ENCODE data around the gene NAA38.

Gene NAA38

DNA sequence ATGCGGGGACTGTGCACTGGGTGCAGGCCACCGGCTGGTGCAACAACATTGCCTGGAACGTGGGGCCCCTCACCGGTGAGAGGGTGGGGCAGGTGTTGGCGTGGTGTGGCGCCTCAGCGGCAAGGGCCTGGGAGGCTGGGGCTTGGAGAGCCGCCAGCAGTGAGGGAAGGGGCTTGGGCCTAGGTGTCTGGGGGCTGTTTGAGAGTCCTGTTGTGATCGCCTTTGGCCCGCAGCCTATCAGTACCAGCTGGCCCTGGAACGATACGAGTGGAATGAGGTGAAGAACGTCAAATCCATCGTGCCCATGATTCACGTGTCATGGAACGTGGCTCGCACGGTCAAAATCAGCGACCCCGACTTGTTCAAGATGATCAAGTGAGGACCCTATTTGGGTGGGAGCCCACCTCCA, 5.1 kb downstream of the NAA38 start:
- no peak for DNase-seq

DNA sequence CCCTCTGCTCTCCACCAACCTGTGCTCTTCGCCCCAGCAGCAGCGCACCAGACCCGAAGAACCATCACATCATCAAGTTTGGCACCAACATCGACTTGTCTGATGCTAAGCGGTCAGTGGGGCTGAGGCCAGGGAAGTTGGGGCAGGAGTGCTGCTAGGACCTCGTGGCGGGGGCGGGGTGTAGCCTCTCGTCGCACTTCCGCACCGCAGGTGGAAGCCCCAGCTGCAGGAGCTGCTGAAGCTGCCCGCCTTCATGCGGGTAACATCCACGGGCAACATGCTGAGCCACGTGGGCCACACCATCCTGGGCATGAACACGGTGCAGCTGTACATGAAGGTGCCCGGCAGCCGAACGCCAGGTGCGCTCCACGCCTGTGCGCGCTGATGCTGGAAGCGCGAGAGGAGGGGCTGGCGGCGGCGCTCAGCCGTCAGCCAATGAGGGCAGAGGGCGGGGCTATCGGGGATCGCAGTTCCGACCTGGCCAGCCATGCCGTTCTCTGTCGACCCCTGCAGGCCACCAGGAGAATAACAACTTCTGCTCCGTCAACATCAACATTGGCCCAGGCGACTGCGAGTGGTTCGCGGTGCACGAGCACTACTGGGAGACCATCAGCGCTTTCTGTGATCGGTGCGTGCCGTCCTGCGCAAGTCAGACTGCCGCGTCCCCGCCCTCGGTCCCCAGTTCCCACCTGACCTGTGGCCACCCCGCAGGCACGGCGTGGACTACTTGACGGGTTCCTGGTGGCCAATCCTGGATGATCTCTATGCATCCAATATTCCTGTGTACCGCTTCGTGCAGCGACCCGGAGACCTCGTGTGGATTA, 5.7 kb downstream of the NAA38 start:
- peak; percentile 88 to 94 (median 93) for DNase-seq

DNA sequence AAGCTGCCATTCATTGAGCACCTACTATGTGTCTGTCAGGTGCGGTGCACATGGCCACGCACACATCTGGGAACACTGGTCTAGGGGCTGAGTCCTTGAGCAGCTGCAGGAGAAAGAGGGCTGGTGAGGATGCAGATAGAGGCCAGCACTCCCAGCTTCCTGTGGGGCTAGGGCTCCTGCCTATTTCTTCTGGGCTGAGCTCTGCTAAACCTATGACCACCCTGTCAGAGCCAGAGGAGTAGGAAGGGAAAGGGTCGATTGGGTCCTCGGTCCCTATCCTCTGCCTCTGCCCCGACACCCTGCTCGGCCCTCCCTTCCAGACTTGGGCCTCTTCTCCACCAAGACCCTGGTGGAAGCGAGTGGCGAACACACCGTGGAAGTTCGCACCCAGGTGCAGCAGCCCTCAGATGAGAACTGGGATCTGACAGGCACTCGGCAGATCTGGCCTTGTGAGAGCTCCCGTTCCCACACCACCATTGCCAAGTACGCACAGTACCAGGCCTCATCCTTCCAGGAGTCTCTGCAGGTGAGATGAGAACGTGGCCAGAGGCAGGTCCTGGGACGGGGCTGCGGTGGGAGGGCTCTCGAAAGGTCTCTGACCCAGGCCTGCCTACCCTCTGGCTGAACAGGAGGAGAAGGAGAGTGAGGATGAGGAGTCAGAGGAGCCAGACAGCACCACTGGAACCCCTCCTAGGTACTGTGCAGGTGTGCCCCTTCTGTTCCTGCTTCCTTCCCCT, 6.5 kb downstream of the NAA38 start:
- peak in 1 of 6 experiments; percentile 52 for DNase-seq

DNA sequence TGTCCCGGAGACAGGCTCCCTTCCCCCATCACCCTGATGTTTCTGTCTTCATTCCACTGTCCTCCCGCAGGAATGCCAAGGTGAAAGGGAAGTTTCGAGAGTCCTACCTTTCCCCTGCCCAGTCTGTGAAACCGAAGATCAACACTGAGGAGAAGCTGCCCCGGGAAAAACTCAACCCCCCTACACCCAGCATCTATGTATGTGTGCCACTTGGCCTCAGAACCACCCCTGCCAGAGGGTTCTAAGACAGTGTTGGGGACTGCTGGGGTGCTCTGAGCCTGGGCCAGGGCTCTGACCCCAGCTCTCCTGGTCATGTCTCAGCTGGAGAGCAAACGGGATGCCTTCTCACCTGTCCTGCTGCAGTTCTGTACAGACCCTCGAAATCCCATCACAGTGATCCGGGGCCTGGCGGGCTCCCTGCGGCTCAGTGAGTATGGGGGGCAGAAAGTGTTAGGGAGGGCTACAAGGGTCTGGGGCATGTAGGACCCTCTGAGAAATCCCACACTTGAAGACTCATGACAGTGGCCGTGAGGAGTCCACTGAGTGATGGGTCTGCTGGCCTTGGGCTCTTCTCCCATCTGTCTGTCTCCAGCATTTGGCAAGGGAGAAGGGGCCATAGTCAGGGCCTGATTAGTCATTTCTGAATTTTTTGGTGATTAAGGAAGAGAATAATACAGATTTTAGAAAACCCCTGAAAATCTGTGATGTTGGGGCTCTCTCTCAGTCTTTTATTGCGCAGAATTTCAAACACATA, 7.4 kb downstream of the NAA38 start:
- no peak for DNase-seq

DNA sequence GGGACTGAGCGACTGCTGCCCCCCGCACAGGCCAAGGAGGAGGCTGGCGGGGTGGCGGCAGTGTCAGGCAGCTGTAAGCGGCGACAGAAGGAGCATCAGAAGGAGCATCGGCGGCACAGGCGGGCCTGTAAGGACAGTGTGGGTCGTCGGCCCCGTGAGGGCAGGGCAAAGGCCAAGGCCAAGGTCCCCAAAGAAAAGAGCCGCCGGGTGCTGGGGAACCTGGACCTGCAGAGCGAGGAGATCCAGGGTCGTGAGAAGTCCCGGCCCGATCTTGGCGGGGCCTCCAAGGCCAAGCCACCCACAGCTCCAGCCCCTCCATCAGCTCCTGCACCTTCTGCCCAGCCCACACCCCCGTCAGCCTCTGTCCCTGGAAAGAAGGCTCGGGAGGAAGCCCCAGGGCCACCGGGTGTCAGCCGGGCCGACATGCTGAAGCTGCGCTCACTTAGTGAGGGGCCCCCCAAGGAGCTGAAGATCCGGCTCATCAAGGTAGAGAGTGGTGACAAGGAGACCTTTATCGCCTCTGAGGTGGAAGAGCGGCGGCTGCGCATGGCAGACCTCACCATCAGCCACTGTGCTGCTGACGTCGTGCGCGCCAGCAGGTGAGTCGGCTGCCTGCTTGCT, 8.1 kb downstream of the NAA38 start:
- DNase-seq, result no peak

DNA sequence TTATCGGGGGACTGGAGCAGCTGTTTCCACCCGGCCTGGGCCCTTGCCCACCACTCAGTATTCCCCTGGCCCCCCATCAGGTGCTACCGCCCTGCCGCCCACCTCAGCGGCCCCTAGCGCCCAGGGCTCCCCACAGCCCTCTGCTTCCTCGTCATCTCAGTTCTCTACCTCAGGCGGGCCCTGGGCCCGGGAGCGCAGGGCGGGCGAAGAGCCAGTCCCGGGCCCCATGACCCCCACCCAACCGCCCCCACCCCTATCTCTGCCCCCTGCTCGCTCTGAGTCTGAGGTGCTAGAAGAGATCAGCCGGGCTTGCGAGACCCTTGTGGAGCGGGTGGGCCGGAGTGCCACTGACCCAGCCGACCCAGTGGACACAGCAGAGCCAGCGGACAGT, 8.6 kb downstream of the NAA38 start:
- no peak for DNase-seq

DNA sequence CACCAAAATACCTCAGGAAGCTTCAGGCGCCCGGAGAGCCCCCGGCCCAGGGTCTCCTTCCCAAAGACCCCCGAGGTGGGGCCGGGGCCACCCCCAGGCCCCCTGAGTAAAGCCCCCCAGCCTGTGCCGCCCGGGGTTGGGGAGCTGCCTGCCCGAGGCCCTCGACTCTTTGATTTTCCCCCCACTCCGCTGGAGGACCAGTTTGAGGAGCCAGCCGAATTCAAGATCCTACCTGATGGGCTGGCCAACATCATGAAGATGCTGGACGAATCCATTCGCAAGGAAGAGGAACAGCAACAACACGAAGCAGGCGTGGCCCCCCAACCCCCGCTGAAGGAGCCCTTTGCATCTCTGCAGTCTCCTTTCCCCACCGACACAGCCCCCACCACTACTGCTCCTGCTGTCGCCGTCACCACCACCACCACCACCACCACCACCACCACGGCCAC, 9.2 kb downstream of the NAA38 start:
- no peak for DNase-seq

DNA sequence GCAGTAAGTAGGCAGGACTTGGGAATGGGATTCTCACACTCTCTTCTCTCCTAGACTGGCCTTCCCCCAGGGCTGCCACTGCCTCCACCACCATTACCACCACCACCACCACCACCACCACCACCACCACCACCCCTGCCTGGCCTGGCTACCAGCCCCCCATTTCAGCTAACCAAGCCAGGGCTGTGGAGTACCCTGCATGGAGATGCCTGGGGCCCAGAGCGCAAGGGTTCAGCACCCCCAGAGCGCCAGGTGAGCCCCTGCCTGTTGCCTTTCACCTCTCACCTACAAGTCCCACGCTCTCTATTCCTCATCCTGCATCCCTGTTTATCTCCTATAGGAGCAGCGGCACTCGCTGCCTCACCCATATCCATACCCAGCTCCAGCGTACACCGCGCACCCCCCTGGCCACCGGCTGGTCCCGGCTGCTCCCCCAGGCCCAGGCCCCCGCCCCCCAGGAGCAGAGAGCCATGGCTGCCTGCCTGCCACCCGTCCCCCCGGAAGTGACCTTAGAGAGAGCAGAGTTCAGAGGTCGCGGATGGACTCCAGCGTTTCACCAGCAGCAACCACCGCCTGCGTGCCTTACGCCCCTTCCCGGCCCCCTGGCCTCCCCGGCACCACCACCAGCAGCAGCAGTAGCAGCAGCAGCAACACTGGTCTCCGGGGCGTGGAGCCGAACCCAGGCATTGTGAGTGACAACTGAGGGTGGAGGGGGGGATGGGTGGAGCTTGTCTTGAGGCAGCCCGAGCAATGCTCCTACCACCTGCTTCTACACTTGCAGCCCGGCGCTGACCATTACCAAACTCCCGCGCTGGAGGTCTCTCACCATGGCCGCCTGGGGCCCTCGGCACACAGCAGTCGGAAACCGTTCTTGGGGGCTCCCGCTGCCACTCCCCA, 10.3 kb downstream of the NAA38 start:
- peak in 1 of 6 experiments; percentile 37 for DNase-seq

DNA sequence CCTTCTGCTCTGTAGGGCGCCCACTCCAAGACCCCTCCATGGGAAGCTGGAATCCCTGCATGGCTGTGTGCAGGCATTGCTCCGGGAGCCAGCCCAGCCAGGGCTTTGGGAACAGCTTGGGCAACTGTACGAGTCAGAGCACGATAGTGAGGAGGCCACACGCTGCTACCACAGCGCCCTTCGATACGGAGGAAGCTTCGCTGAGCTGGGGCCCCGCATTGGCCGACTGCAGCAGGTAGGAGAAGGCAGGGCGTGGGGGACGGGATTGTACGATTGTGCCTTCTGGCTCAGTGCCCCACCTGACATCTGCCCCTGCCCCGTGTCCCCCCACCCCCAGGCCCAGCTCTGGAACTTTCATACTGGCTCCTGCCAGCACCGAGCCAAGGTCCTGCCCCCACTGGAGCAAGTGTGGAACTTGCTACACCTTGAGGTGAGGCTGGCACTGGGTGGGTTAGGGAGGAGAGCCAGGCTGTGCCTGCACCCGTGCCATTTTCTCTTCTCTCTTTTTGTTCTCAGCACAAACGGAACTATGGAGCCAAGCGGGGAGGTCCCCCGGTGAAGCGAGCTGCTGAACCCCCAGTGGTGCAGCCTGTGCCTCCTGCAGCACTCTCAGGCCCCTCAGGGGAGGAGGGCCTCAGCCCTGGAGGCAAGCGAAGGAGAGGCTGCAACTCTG, 11.2 kb downstream of the NAA38 start:
- peak in 1 of 6 experiments; percentile 37 for DNase-seq

DNA sequence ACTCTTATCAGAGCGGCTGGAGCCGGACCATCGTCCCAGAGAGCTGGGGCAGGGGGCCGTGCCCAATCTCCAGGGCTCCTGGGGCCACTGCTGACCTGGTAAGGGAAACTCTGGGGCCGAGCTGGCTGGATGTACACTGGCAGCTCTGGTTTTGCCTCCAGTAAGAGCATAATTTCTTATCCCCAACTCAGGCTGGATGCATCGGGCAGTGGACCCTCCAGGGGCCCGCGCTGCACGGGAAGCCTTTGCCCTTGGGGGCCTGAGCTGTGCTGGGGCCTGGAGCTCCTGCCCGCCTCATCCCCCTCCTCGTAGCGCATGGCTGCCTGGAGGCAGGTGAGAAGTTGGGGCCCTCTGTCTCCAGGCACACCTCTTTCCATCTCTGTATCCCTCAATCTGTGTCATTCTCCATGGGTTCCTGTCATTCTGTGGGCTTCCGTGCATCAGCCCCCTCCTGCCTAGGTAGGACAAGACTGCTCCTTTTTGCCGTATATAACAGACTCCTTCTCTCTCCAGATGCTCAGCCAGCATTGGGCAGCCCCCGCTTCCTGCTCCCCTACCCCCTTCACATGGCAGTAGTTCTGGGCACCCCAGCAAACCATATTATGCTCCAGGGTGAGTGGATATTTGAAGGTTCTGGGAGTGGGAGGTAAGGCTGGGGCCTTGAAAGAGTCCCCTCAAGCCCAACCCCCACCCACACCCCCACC, 11.8 kb downstream of the NAA38 start:
- DNase-seq, result peak in 1 of 6 experiments; percentile 39

DNA sequence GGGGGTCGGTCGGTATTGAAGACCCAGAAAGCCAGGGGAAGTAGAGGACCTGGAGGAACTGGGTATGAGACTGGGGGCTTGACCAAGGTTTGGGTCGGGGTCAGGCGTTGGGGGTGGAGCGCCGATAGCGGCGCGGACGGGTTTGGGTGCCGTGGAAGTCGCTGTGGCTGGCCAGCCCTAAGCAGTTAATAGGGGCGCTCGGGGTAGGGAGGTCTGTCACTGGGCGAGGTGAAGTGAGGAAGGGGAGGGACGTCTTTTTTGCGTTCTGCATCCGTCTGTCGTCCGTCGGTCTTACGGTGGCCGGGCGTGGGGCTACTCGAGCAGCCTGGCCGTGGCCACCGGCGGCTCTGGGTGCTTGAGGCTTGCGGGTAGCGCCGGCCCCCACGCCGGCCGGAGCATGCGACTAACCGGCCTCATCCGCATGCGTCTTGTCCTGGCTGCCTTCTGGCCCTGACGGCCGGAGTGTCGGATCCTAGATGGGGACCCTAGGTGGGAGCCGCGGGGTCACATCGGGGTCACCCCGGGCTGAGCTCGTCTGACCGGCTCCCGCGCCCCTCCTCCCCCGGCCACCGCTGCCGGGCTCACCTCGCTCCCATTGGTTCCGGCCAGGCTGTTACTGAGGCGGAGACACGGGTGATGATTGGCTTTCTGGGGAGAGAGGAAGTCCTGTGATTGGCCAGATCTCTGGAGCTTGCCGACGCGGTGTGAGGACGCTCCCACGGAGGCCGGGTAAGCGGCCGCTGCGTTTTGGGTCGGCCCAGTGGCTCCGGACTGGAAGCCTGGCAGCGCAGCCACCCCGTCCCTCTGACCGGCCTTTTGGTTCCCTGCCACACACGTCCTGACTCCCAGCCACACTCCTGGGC, 12.8 kb downstream of the NAA38 start:
- DNase-seq, result peak; percentile 67 to 78 (median 74)

DNA sequence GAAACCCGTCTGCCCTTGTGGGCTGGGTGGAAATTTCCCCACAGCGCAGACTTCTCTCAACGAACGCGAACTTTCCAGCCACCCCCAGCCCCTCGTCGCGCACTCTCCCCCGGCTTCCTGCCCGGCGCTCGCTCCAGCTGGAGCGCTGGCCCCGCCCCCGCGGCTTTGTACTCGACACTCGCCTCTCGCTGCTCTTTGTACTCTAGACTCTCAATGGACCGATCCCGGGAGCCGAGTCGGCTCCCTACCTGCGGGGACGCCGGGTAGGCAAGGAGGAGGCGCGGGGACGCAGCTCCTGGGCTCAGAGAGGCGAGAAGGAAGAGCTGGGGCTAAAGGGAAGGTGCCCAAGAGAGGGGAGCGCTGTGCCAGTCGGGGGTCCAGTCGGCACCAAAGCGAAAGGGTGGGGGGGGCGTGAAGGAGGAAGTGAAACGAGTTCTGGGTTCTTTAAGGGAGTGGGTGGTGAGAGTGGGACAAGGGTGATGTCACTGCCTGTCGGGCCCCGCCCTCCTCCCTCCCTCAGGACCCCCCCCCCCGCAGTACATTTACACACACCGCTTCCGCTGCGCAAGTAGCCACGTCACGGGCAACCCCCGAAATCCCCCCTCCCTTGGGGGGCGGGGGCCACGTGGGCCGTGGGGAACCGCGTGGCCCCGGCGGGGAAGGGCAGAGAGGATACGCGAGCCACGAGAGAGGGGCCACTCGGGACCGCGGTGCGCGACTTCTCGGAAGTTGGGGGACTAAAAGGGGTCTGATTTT, 13.6 kb downstream of the NAA38 start:
- DNase-seq, result peak; percentile 91 to 94 (median 92)

DNA sequence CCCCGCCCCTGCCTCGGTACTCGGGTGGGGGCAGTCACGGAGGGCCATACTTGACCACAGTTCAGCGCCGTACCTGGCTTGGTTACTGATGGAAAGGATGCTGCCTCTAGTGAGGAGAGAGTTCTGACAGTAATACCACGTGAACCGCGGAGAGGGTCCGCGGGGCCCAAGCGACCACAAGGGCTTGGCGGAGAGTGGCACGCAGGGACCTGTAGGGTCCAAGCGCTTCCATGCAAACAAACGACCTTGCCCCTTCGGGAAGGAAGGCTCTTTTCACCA, 14.2 kb downstream of the NAA38 start:
- DNase-seq, result peak in 1 of 6 experiments; percentile 76

DNA sequence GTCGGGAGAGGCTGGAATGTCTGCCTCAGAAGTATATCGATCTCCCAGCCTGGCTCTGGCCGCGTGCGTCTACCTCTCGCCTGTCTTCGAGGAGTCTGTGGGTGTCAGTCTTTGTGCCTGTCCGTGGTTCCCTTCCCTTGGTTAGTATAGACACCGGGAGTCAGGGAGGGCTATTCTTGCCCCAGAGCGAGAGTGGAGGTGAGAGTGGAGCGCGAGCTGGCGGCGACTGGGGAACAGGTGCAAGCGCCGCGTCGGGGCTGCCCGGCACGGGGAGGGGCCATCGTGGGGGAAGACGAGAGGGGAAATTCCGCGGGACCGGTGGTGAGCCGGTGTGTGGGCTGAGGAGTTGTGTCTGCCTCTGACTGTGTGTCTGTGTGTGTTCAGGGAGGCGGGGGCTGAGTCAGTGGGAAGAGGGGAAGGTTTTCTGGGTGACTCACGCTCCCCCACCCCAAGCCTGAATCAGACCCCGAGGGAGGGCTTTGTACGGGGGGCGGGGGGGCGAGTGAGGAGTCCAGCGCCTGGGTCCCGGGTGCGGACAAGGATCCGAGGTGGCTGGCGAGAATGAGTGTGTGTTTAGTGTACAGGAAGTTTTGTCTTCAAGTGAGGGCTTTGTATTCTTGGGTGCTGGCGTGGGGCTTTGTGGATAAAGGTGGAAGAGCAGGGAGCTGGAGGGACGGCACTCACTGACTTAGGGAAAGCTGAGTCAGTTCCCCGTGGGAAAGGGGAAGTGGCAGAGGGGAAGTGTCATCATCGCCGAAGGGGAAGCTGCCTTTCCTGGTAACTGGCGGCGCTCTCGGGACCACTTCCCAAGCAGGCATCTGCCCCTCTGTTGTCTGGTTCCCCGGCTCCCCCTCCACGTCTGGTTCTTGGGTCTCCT, 14.7 kb downstream of the NAA38 start:
- DNase-seq, result peak; percentile 86 to 97 (median 92)

DNA sequence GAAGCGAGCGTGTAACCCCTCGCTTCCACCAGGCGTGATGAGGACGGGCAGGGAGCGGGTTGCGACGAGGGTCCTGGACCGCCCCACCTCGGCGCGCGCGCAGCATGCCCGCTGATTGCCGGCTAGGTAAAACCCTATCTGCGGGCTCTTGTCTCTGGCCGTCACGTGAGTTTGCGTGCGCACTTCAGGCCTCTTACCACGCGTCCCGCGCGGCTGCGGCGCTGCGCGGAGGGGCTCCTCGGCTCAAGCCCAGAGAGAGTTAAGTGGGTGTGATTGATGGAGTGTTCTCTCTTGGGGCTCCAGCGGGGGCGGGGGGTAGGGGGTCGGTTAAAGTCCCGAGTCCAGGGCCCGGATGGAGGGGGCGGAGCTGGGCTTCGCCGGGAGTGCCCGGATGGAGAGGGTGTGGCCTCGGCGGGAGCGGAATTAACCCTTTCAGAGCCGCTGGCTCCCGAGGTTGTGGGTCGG, 15.4 kb downstream of the NAA38 start:
- DNase-seq, result peak; percentile 75 to 97 (median 88)

DNA sequence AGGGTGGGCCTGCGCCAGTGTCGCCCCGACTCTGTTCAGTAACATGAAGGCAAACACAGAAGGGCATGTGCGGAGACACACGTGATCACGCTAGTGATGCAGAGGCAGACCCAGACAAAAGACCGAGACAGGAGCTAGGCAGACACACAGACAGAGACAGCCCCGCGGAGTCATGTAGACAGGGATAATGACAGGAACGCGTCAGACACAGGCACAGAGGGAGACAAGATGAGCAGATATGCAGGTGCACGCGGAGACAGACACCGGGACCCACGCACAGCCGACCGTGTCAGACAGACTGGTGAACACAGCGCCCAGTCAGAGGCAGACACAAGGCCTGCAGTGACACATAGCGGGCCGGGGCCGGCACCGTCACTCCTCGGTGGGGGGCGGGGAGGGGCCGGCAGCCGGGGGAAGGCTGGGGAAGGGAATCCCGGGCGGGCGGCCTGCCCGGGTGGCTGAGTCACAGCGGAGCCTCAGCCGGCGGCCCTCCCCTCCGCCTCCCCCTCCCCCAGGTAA, 15.9 kb downstream of the NAA38 start:
- DNase-seq, result peak; percentile 83 to 96 (median 88)

DNA sequence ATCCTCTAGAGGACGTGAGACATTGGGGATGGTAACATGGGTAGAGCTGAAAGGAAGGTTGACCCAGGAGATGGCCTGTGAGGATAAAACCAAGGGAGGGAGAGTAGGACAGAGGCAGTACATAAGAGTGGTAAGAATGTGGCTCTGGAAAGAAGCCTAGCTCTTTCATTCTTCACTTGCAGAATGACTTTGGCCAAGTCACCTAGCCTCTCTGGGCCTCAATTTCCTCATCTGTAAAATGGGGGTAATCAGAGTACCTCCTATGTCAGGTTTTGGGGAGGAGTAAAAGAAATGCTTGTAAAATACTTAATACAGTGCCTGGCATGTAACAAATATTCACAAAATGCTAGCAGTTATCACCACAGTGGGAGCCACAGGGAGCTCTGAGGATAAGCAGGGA, 16.5 kb downstream of the NAA38 start:
- no peak for DNase-seq

DNA sequence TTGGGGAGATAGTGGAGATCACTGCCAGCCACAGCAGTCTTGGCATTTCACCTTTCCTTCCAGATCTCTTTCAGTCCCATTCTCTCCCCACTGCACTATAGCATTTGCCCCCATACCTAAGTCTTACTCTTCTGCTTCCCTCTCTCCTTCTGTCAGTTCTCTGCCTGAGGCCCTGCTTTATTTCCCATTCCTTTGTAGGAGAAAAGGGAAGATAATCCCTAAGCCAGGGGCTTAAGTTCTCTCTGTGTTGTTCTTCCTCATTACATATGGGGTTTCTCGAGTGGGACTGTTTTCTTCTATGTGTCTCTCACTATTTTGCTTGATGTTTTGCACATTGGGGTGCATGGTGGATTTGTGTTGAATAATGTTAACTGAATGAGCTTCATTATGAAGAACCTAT, 16.9 kb downstream of the NAA38 start:
- DNase-seq, result no peak

Data from stimulated activated naive CD4-positive, alpha-beta T cell (primary cell).